GM18526 (cell line): ENCODE data around the gene MINDY2.

Source experiments
- POLR2A ChIP-seq: IDR thresholded peaks from 3 replicates; pipeline ENCODE4 v1.6.1; 2011; ENCODE audit not compliant: insufficient read length; ENCODE audit errors: extremely low read depth

MINDY2 gene

DNA sequence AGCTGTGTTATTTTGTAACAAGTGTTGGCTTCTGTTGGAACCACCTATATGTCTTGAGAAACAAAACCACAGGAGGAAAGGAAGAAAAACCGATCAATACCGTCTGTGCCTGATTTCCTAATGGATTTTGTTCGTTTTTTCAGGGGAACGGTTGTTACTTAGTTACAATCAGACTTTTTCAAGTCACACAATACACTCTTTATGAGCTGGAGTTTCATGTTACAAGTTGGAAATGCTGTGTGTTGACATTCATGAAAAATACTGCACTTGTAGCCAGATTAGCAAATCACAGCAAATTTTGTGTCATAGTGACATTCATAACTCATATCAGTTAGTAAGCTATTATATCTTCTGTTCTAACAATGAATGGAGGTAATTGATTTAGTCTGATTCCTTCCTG lies 83.5 kb downstream of the MINDY2 start:
- TF ChIP-seq POLR2A: no peak

DNA sequence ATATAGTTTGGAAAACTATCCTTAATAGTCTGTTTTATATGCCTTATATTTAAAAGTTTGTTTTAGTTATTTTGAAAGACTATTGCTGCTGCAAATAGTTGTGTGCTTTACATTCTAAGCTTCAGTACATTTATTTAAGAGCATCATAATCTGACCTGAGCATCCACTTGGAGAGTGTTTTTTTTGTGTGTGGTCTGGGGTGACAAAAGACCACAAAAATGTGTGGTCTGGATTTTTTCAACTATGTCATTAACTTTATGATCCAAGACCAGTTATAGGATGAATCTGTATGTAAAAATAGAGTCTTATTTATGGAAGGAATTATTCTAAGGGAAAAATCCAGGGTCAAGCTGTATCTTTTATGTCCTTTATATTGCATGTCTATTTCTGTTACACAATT lies 85.0 kb downstream of the MINDY2 start:
- TF ChIP-seq POLR2A: no peak

DNA sequence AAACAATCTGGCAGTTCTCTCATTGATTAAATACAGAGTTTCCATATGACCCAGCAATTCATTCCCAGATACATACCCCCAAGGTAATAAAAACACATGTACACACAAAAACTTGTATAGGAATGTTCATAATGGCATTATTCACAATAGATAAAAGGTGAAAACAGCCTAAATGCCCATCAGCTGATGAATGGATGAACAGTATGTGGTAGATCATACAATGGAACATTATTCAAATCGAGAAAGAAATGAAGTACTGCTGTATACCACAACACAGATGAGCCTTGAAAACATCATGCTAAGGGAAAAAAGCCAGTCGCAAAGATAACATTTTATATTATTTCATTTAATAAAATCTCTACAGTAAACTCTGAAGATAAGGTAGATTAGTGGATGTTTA lies 91.2 kb downstream of the MINDY2 start:
- TF ChIP-seq POLR2A: no peak

DNA sequence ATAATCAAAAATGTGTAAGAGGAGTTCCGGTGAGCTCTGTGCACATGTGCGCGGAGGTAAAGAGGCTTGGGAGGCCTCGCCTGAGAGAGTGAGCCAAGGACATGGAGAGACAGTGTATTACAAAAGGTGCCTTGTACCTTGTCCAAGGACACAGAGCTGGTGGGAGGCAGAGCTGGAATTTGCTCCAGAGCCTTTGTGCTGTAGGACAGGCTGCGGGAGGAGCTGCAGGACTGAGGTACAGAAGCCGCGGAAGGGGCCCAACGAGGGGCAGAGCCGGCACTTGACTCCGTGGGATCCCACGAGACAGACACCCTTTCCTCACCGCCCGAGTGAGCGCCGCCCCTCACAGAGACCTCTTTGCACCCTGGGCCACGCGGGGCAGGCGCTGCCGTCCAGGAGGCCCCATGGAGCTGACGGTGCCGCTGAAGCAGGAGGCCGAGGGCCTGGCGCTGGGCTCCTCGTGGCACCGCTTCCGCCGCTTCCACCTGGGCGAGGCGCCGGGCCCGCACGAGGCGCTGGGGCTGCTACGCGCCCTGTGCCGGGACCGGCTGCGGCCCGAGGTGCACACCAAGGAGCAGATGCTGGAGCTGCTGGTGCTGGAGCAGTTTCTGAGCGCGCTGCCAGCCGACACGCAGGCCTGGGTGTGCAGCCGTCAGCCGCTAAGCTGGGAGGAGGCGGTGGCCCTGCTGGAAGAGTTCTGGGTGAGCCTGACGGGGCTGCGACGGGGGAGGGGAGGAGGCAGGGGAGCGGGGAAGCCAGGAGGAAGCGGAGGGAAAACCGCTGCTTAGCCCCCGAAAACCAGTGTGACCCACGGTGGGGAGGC lies 93.7 kb downstream of the MINDY2 start:
- no peak for TF ChIP-seq POLR2A

DNA sequence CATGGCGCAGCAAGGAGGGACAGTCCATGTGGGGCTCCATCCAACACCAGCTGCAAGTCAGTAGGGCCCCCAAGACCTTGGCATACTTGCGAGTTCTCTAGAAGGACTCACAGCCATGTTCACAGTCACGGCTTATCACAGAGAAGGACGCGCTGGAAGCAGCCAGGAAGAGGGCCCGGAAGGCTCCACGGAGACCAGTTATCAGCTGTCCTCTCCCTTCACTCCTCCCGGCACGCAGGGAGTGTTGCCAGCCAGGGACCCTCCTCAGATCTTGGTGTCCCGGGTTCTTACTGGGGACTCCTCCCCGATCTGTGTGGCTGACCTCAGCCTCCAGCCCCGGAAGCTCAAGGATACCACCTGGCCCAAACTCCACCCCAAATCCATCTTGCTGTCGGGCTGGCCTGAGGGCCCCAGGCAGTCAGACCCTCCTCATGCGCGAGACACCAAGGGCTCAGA lies 94.4 kb downstream of the MINDY2 start:
- no peak for TF ChIP-seq POLR2A

DNA sequence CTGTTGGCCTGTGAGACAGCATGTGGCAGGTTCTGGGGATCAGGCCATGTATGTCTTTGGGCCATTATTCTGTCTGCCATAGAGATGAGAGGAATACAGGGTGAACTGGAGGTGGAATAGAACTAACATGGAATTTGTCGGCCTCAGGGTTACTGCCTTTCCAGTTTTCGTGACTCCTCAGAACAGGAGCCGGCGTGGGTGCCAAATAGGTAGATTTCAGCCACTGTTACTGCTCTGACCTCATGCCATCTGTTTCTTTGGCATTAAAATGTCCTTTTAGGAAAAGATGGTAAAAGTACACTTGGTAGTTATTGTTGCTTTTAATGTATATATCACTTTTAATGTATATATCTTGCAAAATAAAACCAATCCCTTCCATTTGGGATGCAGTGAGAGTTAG lies 96.8 kb downstream of the MINDY2 start:
- TF ChIP-seq POLR2A: no peak

DNA sequence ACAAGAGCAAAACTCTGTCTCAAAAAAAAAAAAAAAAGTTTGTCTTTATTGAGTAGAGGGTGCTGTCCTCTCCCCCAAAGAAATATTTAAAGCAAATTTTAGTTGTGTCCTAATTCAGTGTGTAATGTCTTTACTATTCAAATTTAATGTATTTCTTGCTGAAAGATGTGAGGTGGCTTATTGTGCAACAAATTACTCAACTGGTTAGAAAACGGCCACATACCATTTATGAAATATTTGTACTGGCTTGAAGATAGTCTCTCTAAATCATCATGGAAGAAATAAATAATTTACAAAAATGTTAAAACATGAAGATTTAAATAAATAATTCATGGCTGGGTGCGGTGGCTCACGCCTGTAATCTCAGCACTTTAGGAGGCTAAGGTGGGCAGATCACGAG lies 99.3 kb downstream of the MINDY2 start:
- TF ChIP-seq POLR2A: no peak

DNA sequence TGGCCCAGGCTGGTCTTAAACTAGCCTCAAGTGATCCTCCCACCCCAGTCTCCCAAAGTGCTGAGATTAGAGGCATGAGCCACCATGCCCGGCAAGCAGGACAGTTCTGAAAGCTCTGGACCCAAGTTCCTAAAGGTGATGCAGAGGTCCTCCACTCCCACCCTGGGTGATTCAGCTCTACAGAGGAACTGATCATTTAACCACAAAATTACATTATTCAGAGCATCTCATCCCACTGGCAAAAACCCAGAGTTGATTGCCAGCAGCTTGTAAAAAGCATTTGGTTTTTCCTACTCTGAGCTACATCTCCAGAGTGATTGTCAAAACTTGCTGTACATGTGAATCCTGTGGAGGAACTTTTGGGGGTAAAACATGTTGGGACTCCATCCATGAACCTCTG lies 102.2 kb downstream of the MINDY2 start:
- TF ChIP-seq POLR2A: no peak

DNA sequence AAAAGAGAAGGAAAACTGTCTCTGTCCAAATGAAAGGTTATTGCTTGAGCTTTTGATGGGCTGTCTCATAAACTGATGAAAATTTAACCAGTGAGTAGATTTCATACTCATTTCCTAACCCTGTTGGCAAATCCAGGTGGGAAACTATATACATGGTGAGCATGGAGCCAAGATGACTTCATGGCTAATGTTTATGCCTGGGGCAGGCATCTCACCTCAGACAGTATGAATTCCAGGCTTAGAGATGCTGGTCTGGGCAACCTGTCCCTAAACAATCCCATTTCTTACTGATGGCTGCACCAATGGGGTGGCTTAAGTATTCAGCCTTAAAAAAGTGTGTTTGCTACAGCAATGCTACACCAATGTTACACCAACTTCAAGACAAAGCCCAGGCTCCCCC lies 104.2 kb downstream of the MINDY2 start:
- no peak for TF ChIP-seq POLR2A

DNA sequence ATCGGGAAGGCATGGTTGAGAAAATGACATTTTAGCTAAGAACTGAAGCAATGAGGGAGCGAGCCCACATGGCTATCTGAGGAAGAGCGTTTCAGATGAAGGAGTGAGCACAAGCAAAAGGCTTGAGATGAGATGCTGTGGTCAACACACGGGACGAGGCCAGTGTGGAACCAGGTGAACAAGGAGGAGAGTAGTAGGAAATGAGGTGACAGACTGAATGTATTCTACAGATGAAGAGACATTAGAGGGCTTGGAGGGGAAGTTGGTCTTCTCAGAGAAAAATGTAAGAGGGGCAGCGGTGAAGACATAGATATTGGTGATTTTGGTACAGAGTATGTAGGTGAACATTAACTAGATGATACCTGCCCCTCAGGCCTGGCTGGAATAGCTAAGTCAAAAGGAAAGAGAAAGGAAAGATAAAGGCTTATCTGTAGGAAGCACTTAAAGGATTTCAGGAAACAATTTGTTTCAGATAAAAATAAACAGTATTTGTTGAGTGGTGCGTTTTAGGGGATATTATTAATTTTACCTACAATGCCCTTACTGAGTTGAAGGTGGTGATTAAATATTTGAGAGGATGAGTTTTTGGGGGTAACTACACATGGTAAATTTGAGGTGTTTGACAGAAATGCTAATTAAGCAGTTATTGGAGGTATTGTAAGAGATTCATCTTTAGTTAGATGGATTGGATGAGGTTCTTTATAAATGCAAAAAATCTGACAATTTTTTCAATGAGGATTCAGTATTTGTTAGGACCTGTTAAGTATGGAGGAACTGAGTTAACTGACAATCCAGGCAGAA lies 105.4 kb downstream of the MINDY2 start:
- no peak for TF ChIP-seq POLR2A

DNA sequence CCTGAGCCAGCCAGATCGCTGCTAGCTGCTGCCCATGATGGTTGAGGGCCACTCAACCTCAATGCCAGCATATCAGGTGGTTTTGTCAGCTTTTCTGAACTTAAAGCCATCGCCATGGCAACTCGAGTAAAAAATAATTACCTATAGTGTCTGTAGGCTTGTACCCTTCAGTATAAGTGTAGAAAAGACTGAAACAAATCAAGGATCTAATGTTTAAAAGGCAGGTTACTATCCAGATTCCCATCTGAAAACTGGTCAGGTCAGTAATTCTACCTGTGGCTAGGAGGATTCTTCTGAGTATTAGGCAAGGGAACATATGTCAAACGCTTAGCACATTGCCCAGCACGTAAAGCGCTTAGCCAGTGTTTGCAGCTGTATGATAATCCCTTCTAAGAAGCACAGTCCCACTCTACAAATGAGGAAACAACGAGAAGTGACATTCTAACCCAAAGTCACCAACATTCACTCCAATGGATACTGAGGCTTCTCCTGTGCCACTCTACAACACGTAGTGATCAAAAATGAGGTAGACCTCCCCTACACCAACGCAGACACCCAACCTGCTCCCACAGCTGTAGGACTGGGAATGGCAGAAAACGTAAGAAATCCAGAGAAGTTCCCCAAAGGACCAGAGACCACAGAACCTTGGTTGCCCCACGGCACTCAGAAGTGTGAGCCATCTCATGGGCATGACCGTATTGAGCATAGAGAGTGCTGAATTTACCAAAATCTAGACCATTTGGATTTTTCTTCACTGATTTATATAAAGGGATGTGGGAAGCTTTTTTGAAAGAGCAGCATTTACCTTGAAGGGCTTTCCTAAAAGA lies 107.1 kb downstream of the MINDY2 start:
- no peak for TF ChIP-seq POLR2A

DNA sequence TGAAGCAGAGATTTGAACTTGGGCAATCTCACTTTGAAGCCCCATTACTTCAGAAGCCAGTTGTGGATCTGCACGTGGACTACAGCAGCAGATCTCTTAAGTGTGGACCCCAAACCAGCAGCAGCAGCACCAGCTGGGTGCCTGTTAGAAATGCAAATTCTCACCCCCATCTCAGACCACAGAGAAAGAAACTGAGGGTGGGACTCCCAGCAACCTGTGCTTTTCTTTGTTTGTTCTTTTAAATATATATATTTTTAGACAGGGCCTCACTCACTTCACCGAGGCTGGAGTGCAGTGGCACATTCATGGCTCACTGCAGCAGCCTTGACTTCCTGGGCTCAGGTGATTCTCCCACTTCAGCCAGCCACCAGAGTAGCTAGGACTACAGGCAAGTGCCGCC lies 109.2 kb downstream of the MINDY2 start:
- no peak for TF ChIP-seq POLR2A

DNA sequence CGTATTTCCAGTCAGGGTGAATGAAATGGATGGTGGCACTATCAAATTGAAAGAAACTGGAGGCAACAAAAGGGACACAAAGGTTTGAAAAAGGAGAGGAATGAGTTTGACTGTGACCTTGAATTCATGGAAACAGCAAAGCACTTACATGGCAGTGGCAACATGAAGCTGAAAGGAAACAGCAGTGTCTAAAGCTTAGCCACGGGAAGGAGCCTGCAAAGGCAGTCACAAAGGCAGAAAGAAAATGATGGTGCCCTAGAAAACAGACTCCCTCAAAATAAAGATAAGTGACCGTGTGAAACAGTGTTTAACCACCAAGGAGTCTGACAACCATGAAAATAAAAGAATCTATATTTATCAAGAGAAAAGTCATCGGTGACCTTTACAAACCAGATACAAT lies 111.1 kb downstream of the MINDY2 start:
- no peak for TF ChIP-seq POLR2A

DNA sequence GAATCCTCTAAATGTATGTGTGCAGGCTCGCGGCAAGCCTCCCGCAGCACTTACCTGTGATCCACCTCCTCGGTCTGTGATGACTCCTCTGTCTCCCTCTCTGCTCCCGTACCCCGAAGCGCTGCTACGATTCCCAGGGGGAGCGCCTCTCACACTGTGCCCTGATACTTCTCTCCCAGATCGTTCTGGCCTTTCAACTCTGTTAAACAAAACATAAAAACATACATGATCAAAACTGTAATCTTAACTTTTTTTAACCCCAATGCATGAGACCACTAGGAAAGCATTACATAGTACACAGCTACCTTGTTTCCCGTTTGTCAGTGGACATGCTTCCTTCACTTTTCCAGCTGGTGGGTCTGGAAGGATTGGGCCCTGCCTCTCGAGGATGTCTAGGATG lies 115.8 kb downstream of the MINDY2 start:
- no peak for TF ChIP-seq POLR2A

DNA sequence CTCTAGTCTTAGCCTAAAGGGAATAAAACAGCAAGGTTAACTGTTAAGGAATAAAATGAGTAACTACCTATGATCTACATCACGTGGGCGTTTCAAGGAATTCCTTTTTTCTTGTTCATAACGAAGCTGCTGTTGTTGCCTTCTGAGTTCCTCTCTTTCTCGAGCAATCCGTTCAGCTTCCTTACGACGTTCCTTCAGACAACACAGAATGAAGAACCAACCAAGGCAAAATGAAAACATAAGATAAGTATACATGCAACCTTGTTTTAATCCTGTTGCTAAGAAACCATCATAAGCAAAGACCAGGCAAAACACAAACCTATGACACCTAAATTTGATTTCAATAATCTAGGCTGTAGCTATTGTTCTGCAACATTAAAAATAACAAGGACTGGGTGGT lies 118.3 kb downstream of the MINDY2 start:
- TF ChIP-seq POLR2A: no peak
